ENCODE measurements around the gene IFITM5.
A peak's percentile ranks its signal among the peaks of the same experiment; 100 is the strongest.
"Not testable (repeated sequence)": the region's sequence is repeated elsewhere in the genome, so short reads cannot be mapped to it uniquely, and the experiment has no call there.

The IFITM5 gene

DNA sequence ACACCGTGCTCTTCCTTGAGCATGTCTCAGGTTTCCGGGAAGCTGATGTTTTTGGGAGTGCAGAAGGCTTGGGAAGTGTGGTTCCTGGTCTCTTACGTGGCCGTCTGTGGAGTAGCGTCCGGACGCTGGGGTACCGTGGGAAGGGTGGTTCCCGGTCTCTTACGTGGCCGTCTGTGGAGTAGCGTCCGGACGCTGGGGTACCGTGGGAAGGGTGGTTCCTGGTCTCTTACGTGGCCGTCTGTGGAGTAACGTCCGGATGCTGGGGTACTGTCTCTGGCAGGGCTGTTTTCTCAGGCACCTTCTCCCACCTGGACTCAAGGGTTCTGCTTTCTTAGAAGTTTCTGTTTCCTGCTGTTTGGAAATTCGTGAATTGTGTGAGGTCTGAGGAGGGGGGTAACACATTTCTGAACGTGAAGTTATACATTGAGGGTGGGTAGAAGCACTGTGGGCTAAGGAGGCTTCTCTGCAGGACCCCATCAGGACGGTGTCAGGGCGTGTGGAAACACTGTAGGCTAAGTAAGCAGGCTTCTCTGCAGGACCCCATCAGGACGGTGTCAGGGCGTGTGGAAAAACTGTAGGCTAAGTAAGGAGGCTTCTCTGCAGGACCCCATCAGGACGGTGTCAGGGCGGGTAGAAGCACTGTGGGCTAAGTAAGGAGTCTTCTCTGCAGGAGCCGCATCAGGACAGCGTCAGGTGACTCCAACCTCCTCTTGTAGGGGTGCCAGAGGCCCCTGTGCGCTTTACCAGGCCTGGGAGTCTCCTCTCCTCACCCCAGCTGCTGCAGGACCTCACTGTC, 26.7 kb upstream of the IFITM5 start:
- Histone ChIP-seq H3K27ac (ENCODE audit: low read length) (no peak overlapping the region), H3K4me1 (ENCODE audit: control insufficient read depth, low read depth, low read length) (peaks cover 4% of the 10 kb centered on the region), H3K27me3 (ENCODE audit: control insufficient read depth, insufficient read depth, low read length) (no peaks in the 10 kb centered on the region), H3K36me3 (ENCODE audit: control insufficient read depth, low read depth, low read length) (no peaks in the 10 kb centered on the region), H3K9ac (ENCODE audit: low read length) (no peak overlapping the region), H3K9me3 (ENCODE audit: control insufficient read depth, low read depth, low read length) (no peaks in the 10 kb centered on the region), H3K4me3 (ENCODE audit: low read length) (no peak overlapping the region)

DNA sequence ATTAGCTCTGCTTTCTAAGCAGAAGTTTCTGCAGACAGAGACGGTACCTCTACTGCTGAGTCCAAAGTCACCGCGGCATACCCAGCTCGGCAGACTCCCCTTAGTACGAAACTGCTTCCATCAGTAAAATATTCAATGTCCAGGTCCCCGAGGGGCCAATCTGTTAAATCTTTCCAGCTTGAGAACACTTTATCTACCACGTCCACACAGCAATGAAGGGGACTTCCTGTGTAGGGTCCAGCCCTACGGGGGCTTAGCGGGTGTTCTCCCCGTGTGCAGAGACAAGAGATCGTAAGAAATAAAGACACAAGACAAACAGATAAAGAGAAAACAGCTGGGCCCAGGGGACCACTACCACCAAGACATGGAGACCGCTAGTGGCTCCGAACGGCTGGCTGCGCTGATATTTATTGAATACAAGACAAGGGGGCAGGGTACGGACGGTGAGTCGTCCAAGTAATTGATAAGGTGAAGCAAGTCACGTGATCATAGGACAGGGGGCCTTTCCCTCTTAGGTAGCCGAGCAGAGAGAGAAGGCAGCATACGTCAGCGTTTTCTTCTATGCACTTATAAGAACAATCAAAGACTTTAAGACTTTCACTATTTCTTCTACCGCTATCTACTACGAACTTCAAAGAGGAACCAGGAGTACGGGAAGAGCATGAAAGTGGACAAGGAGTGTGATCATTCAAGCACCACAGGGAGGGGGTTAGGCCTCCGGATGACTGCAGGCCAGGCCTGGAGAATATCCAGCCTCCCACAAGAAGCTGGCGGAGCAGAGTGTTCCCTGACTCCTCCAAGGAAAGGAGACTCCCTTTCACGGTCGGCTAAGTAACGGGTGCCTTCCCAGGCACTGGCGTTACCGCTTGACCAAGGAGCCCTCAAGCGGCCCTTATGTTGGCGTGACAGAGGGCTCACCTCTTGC, 25.5 kb upstream of the IFITM5 start:
- not testable (repeated sequence) for H3K27ac ChIP-seq (ENCODE audit: low read length); H3K9me3 ChIP-seq (ENCODE audit: control insufficient read depth, low read depth, low read length); H3K9ac ChIP-seq (ENCODE audit: low read length); H3K27me3 ChIP-seq (ENCODE audit: control insufficient read depth, insufficient read depth, low read length); H3K36me3 ChIP-seq (ENCODE audit: control insufficient read depth, low read depth, low read length); H3K4me3 ChIP-seq (ENCODE audit: low read length); H3K4me1 ChIP-seq (ENCODE audit: control insufficient read depth, low read depth, low read length)

DNA sequence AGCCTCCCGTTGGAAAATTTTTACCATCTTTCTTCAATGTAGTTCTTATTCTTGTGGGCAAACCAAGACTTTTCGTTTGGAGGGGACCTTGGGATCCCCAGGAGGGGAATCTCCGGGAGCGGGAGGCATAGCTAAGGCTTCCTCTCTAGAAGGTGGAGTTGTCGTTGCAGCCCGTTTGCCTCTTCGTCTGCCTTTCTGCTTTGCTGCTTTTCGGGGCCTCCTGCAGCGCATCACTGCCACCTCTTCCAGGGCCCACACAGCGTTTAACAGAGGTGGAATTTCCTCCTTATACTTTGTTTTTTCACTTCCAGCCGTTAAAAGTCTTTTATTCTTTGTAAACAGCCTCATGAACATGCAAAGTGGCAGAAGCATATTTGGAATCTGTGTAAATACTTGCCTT, 24.8 kb upstream of the IFITM5 start:
- H3K9me3 ChIP-seq (ENCODE audit: control insufficient read depth, low read depth, low read length) = no peaks in the 10 kb centered on the region
- peaks cover 6% of the 10 kb centered on the region for H3K4me1 ChIP-seq (ENCODE audit: control insufficient read depth, low read depth, low read length)
- H3K9ac ChIP-seq (ENCODE audit: low read length) = no peak overlapping the region
- no peak overlapping the region for H3K4me3 ChIP-seq (ENCODE audit: low read length)
- H3K27ac ChIP-seq (ENCODE audit: low read length) = no peak overlapping the region
- H3K27me3 ChIP-seq (ENCODE audit: control insufficient read depth, insufficient read depth, low read length) = no peaks in the 10 kb centered on the region
- H3K36me3 ChIP-seq (ENCODE audit: control insufficient read depth, low read depth, low read length) = no peaks in the 10 kb centered on the region

DNA sequence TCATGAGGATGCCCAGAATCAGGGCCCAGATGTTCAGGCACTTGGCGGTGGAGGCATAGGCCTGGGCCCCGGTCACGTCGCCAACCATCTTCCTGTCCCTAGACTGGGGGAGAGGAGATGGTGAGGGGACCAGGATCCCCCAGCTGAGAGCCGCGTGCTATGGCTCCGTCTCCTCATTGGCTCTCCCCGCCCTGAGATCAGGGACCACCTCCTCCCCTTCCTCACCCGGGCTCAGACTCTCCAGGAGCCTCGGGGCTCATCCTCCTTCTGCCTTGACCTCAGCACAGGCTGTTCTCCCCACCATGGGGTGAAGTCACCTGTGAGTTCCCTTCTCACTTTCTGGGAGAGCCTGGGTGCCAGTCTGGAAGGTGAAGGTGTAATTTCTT, 20.6 kb upstream of the IFITM5 start:
- not testable (repeated sequence) for H3K36me3 ChIP-seq (ENCODE audit: control insufficient read depth, low read depth, low read length); H3K9ac ChIP-seq (ENCODE audit: low read length); H3K27ac ChIP-seq (ENCODE audit: low read length); H3K9me3 ChIP-seq (ENCODE audit: control insufficient read depth, low read depth, low read length)
- peak overlapping the region; percentile 82 for H3K4me3 ChIP-seq (ENCODE audit: low read length)
- peaks cover 20% of the 10 kb centered on the region for H3K4me1 ChIP-seq (ENCODE audit: control insufficient read depth, low read depth, low read length)
- H3K27me3 ChIP-seq (ENCODE audit: control insufficient read depth, insufficient read depth, low read length) = peaks cover 28% of the 10 kb centered on the region

DNA sequence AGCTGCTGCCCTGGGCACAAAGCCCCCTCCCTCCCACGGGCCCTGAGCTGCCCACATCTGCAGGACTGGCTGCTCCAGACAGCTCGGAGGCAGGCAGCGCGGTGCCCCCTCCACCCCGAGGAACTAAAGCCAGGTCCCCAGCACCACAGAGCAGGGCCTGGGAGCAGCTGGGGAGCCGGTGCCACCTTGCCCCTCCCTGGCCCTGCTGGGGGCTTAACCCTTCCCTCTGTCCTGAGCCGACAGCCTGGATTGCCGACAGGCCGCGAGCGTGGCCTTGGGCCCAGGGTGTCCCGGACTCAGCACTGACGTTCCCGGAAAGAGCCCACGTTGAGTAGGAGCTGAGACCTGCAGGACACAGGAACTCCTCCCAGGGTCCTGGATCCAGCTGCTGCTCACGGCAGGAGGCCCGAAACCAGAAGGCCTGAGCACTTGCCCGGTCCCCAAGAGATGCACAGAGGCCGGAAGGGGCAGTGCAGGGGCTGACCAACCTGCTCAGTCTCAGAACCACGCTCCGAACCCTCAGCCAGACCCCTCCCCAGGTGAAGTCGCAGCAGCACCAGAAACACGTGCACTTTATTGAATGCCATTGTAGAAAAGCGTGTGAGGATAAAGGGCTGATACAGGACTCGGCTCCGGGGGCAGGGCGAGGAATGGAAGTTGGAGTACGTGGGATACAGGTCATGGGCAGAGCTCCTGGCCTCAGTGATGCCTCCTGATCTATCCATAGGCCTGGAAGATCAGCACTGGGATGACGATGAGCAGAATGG, 20.0 kb upstream of the IFITM5 start:
- Histone ChIP-seq H3K27me3 (ENCODE audit: control insufficient read depth, insufficient read depth, low read length) (peaks cover 29% of the 10 kb centered on the region), H3K4me3 (ENCODE audit: low read length) (peak overlapping the region; percentile 82), H3K4me1 (ENCODE audit: control insufficient read depth, low read depth, low read length) (peaks cover 18% of the 10 kb centered on the region)
- H3K36me3 ChIP-seq (ENCODE audit: control insufficient read depth, low read depth, low read length); H3K9me3 ChIP-seq (ENCODE audit: control insufficient read depth, low read depth, low read length); H3K9ac ChIP-seq (ENCODE audit: low read length); H3K27ac ChIP-seq (ENCODE audit: low read length): not testable (repeated sequence)

DNA sequence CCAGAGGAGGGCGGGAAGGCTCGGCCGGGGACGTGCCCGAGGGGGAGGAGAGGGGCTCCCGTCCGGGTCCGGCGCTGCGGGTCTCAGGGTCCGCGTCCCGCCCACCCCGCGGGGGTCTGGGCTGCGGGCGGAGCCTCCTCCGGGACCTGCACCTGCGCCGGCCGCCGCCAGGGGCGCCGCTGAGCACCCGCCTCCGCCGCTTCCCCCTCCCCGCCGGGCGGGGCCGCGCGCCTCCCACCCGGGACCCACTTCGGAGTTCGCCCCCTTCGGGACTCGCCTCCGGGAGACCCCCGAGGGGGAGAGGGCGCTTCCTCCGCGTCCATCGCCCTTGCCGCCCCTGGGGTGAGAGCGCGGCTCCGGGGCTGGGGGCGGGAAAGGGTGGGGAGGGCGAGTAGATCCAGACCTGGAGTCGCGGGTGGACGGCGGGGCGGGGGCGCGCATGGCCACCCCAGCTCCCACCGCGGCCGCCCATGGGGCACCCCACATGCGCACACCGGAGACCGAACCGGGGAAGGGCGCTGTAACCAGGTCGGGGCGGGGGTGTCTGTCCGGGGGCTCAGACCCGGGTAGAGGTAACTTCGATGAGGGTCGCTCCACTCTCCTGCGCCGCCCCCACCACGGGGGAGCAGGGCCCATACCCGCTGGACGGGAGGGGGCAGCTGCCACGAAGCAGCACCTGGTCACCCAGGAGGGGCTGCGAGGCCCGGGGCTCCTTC, 19.2 kb upstream of the IFITM5 start:
- peaks cover 29% of the 10 kb centered on the region for H3K27me3 ChIP-seq (ENCODE audit: control insufficient read depth, insufficient read depth, low read length)
- not testable (repeated sequence) for H3K9ac ChIP-seq (ENCODE audit: low read length); H3K9me3 ChIP-seq (ENCODE audit: control insufficient read depth, low read depth, low read length); H3K36me3 ChIP-seq (ENCODE audit: control insufficient read depth, low read depth, low read length); H3K27ac ChIP-seq (ENCODE audit: low read length)
- H3K4me1 ChIP-seq (ENCODE audit: control insufficient read depth, low read depth, low read length) = peaks cover 24% of the 10 kb centered on the region
- peak overlapping the region; percentile 21 for H3K4me3 ChIP-seq (ENCODE audit: low read length)

DNA sequence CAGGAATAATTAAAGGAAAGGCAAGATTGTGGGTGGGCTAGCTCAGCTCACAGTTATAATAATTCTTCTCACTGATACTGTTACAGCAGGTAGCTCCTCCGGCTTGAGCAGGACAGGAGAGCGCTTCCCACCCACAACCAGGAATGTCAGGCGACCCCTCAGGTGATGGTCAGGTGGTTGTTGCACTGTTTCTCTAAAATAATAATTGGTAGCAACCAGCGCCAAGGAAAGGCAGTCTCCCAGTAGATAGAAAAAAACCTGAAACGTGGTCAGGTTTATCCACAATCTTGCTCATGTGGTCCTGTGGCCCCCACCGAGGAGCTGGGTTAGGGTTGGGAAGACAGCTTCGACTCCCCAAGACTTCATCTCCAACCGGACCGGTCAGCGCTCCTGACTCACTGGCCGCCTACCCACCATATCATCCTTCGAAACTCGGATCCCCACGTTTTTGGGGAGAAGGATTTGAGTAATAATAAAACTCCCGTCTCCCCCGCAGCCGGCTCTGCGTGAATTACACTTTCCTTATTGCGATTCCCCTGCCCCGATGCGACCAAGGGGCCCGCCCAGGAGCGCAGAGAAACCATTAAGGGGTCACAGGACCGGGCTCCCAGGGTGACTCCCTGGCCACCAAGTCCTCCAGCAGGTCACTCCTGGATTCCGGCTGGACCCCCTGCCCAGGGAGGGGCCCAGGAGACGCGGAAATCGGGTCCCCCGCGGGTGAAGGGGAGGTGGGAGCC, 18.5 kb upstream of the IFITM5 start:
- Histone ChIP-seq H3K9ac (ENCODE audit: low read length) (peak overlapping the region; percentile 32), H3K4me1 (ENCODE audit: control insufficient read depth, low read depth, low read length) (peaks cover 31% of the 10 kb centered on the region), H3K27me3 (ENCODE audit: control insufficient read depth, insufficient read depth, low read length) (peaks cover 29% of the 10 kb centered on the region), H3K4me3 (ENCODE audit: low read length) (peak overlapping the region; percentile 86)
- H3K36me3 ChIP-seq (ENCODE audit: control insufficient read depth, low read depth, low read length); H3K9me3 ChIP-seq (ENCODE audit: control insufficient read depth, low read depth, low read length); H3K27ac ChIP-seq (ENCODE audit: low read length): not testable (repeated sequence)

DNA sequence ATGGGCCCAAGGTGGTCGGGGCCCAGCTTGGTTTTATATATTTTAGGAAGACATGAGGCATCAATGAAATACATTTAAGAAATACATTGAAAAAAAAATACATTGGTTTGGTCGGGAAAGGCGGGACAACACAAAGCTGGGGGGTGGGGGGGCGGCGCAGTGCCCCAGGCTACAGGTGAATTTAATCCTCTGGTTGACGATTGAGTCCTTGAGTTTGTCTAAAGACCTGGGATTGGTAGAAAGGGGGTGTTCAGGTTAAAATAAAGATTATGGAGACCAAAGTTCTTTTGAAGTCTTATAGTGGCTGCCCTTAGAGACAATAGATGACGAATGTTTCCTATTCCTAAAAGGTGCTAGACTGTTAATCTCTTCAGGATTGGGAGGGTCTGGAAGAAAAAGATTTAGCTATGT, 17.6 kb upstream of the IFITM5 start:
- no peak overlapping the region for H3K27ac ChIP-seq (ENCODE audit: low read length)

DNA sequence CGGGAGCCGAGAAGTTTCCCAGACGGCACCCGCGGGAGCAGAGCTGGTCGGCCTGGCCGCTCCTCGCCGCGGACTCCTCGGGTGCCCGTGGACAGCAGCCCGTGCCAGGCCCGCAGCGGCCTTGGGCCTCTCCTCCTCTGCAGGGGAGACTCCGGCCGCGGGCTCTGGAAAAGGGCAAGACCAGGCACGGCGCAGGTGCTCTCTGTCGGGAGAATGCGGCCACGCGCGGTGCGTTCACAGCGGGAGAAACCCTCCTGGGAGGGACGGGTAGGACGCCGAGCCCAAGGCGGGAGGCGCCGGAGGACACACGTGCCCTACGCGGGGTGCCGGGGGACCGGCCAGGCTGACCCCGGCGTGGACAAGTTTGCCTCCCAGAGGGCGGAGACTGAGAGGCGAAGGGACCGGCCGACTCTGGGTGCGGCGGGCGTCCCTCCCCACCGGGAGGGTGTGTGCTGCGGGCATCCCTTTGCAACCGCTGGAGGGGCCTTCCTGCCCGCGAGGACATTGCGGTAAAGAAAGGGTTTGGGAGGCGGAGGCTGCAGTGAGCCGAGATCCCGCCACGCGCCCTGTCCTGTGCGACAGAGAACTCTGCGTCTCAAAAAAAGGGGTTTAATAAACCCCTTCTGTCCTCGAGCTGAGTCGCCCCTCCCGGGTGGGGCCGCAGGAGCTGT, 16.8 kb upstream of the IFITM5 start:
- Histone ChIP-seq H3K4me3 (ENCODE audit: low read length) (peak overlapping the region; percentile 86), H3K36me3 (ENCODE audit: control insufficient read depth, low read depth, low read length) (no peaks in the 10 kb centered on the region), H3K27me3 (ENCODE audit: control insufficient read depth, insufficient read depth, low read length) (peaks cover 35% of the 10 kb centered on the region), H3K27ac (ENCODE audit: low read length) (no peak overlapping the region), H3K9ac (ENCODE audit: low read length) (peak overlapping the region; percentile 50), H3K4me1 (ENCODE audit: control insufficient read depth, low read depth, low read length) (peaks cover 45% of the 10 kb centered on the region), H3K9me3 (ENCODE audit: control insufficient read depth, low read depth, low read length) (no peaks in the 10 kb centered on the region)

More for the DNA sequence above, 17.6 kb upstream of the IFITM5 start:
- peaks cover 32% of the 10 kb centered on the region for H3K27me3 ChIP-seq (ENCODE audit: control insufficient read depth, insufficient read depth, low read length)
- H3K4me3 ChIP-seq (ENCODE audit: low read length) = peak overlapping the region; percentile 86
- H3K9me3 ChIP-seq (ENCODE audit: control insufficient read depth, low read depth, low read length) = no peaks in the 10 kb centered on the region
- H3K36me3 ChIP-seq (ENCODE audit: control insufficient read depth, low read depth, low read length) = no peaks in the 10 kb centered on the region
- peaks cover 40% of the 10 kb centered on the region for H3K4me1 ChIP-seq (ENCODE audit: control insufficient read depth, low read depth, low read length)
- H3K9ac ChIP-seq (ENCODE audit: low read length) = peak overlapping the region; percentile 50

DNA sequence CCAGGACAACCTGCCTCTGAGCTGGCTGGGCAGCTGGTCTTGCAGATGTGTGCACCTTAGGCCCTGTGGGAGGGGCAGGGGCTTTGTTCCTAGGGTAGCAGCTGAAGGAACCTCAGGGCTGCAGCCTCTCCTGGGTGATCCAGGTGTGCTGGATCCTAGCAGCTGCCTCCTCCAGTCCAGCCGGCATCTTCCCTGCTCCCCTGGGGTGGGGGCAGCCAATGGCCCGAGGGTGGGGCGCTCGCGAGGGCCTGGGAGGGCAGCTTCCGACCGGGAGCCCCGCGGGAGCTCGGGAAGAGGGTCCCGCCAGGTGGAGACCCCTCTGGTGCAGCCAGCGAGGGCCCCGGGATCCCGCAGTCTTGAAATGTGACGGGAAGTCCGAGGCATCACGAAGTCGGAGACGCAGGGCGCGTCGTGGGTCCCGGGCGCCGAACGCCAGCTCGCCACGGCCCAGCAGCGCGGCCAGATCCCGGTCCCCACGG, 16.2 kb upstream of the IFITM5 start:
- Histone ChIP-seq H3K9me3 (ENCODE audit: control insufficient read depth, low read depth, low read length) (no peaks in the 10 kb centered on the region), H3K4me3 (ENCODE audit: low read length) (peak overlapping the region; percentile 86), H3K27me3 (ENCODE audit: control insufficient read depth, insufficient read depth, low read length) (peaks cover 35% of the 10 kb centered on the region), H3K27ac (ENCODE audit: low read length) (no peak overlapping the region), H3K36me3 (ENCODE audit: control insufficient read depth, low read depth, low read length) (no peaks in the 10 kb centered on the region), H3K4me1 (ENCODE audit: control insufficient read depth, low read depth, low read length) (peaks cover 42% of the 10 kb centered on the region), H3K9ac (ENCODE audit: low read length) (peak overlapping the region; percentile 50)
